NCI-H2227 (cell line): ENCODE results near the gene RNF151.
A peak's percentile ranks its signal among the peaks of the same experiment; 100 is the strongest.

Experiments
- DNase-seq: peaks from one replicate; lab custom pipeline; 2025; ENCODE audit not compliant: unreplicated experiment; lab: John Stamatoyannopoulos, UW

RNF151 gene

GRCh38 chr16:1976216-1976520, 9.5 kb downstream of the RNF151 start:
- DNase-seq, result no peak

- no peak for DNase-seq
Measured at GRCh38 chr16:1976951-1977874, 10.6 kb downstream of the RNF151 start.

- no peak for DNase-seq
Measured at GRCh38 chr16:1977875-1978268, 11.2 kb downstream of the RNF151 start.

GRCh38 chr16:1978476-1979120, 11.9 kb downstream of the RNF151 start:
- DNase-seq, result no peak

- DNase-seq, result no peak
Measured at GRCh38 chr16:1979271-1980029, 12.8 kb downstream of the RNF151 start.

GRCh38 chr16:1980030-1980769, 13.5 kb downstream of the RNF151 start:
- DNase-seq, result no peak

- DNase-seq, result no peak
Measured at GRCh38 chr16:1980770-1981087, 14.1 kb downstream of the RNF151 start.

- peak; percentile 48 for DNase-seq
Measured at GRCh38 chr16:1981398-1981836, 14.8 kb downstream of the RNF151 start, which contains the start of gene NOXO1. Gene NOXO1 (minus strand): TSS chr16:1981469. CDS start chr16:1981179, 290 bp downstream.

GRCh38 chr16:1982013-1982433, 15.4 kb downstream of the RNF151 start:
- DNase-seq, result no peak

- no peak for DNase-seq
Measured at GRCh38 chr16:1982991-1983543, 16.4 kb downstream of the RNF151 start.

GRCh38 chr16:1983544-1984346, 17.1 kb downstream of the RNF151 start, which contains the start of gene GFER:
Gene GFER (plus strand): TSS chr16:1984193. CDS start chr16:1984219, 26 bp downstream.
- DNase-seq, result peak; percentile 97

- no peak for DNase-seq
Measured at GRCh38 chr16:1984347-1985225, 17.9 kb downstream of the RNF151 start.

GRCh38 chr16:1985466-1986150, 19.0 kb downstream of the RNF151 start:
- no peak for DNase-seq

- DNase-seq, result no peak
Measured at GRCh38 chr16:1987198-1987597, 20.5 kb downstream of the RNF151 start.

- DNase-seq, result peak; percentile 69
Measured at GRCh38 chr16:1989209-1990100, 22.8 kb downstream of the RNF151 start, which contains the start of gene SYNGR3. Gene SYNGR3 (plus strand): TSS chr16:1989970. CDS start chr16:1990103, 133 bp downstream.

- no peak for DNase-seq
Measured at GRCh38 chr16:1990101-1990350, 23.4 kb downstream of the RNF151 start.

GRCh38 chr16:1990351-1991134, 23.9 kb downstream of the RNF151 start:
- DNase-seq, result peak; percentile 76
